ENCODE measurements around the gene ZNF511. TPM values are rescaled to one million over a fixed set of nuclear protein-coding genes. Genes with fewer than 3 reads are reported as not detected.
"Not testable (repeated sequence)": the region's sequence is repeated elsewhere in the genome, so short reads cannot be mapped to it uniquely, and the experiment has no call there.

ZNF511 gene, protein sequence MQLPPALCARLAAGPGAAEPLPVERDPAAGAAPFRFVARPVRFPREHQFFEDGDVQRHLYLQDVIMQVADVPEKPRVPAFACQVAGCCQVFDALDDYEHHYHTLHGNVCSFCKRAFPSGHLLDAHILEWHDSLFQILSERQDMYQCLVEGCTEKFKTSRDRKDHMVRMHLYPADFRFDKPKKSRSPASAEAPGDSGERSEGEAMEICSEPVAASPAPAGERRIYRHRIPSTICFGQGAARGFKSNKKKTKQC
- total RNA-seq = 14.6 and 38.6 TPM in 2 replicates

DNA sequence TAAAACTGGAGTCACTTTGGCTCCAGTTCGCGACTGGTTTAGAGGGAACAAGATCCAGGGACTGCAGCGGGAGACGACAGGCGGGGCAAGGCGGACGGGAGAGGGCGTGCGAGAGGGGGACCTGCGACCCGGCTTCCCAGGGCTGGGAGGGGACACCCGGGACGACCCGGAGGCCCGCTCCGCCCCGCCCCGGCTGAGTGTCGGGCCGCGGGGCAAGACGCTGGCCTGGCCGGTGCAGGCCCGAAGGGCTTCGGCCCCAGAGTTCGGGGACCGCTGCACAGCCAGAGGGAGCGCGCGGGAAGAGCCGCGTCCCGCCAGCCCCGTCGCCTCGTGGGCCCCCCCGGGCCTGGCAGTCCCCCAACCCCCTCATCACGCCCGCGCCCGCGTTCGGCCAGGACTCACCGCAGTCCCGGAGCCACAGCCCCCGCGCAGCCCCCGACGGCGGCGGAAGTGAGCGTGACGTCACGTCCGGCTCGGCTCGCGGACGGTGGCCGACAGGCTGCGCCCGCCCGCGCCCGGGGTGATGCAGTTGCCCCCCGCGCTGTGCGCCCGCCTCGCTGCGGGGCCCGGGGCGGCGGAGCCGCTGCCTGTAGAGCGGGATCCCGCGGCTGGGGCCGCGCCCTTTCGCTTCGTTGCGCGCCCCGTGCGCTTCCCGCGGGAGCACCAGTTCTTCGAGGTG, at the start of gene ZNF511, which contains the start of gene TUBGCP2:
Gene ZNF511 (plus strand): TSS at position 494 of the 679 bp plus-strand sequence. CDS start 30 bp downstream, at position 524.
Gene TUBGCP2 (minus strand): TSS at position 452 of the 679 bp plus-strand sequence. CDS start 5,931 bp downstream, outside the sequence.
- peak; percentile 34 for DNase-seq (ENCODE audit: low read depth)

DNA sequence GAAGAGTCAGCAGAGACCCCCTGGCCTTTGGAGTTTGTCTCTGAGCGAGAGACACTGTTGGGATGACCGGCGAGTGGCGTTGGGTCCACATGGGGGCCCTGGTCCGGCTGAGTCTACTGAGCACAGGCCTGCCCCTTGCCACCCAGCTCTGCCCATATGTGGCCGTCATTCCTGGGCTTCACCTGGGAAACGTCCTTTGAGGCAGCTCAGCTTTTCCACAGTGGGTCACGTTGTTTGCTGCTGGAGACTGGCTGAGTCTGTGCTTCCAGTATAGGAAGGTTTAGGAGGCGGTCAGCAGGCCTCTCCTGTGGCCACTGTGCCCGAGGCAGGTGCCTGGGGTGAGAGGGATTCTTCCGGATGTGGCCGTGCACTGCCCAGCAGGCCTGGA, 49.1 kb upstream of the ZNF511 start:
- no peak for DNase-seq (ENCODE audit: low read depth)

DNA sequence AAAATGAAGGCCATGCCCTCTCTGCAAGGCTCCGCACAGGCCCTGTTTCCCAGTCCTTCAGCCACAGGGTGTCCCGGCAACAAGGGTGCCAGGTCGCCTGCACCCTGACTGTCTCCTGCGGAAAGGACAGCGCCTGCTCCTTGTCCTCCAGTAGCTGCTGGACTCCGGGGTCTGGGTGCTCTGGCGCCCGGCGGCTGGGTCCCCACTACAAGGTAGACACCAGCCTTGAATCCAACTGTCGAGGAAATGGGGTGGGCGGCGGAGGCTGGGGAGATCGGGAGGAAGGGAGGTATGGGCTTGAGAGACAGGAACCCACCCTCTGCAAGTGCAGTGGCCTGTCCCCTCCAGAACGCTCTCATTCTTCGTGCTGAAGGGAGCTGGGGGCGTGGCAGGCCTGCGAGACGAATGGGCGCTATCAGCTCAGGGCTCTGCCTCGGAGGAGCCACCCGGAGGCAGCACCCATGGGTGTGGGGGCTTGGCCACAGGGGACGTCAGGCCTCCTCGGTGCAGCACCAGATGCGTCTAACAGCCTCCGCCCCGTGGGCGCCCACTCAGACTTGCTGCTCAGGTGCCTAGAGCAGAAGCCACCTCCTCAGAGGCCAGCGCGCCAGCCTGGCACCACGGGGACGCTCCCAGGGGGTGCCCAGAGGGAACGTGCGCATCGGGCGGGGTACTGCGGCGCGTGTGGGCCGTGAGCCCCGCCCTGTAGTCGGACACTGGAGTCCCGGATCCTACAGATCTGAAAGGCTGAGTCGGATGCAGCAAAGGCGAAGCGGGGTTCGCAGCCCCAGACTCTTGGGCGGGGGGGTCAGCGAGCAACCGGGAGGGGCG, 47.6 kb upstream of the ZNF511 start:
- no peak for DNase-seq (ENCODE audit: low read depth)

DNA sequence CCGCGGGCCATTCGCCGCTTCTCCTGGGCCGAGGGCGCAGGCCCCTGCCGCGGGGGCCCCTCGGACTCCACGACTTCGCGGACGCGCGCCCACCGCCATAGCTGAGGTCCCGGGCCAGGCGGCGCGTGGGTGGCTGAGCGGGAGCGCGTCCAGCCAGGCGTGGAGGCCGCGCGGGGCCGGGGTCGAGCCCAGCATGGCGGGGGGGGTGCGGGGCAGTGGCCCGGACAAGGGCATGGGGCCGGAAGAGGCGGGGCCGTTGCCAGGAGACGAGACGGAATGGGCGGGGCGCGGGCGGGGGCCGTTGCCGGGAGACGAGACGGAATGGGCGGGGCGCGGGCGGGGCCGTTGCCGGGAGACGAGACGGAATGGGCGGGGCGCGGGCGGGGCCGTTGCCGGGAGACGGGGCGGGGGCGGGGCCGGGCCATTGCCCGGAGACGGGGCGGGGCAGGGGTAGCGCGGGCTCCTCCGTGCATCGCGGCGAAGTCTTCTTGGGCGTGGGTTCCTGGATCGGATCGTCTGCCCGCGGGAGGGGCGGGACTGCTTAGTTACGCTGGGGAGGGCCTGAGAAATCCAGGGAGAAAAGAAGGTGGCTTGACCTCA, 46.9 kb upstream of the ZNF511 start:
- DNase-seq (ENCODE audit: low read depth) = no peak

DNA sequence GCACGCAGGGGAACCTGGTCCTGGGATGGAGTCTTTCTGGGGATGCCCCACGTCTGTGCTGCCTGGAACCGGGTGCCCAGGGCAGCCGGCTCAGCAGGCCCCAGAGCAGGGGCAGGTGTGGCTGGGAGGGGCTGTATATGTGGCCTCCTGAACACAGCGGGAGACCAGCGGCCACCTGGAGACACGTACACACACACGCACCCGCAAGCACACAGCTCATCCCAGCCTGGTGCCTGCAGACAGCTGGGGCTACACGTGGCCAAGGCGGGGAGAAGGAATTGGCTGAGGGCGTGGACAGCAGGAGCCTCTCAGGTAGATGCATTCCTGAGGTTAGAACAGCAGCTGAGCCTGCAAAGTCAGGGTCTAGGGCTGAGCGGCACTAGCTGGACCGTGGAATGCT, 46.0 kb upstream of the ZNF511 start:
- no peak for DNase-seq (ENCODE audit: low read depth)

DNA sequence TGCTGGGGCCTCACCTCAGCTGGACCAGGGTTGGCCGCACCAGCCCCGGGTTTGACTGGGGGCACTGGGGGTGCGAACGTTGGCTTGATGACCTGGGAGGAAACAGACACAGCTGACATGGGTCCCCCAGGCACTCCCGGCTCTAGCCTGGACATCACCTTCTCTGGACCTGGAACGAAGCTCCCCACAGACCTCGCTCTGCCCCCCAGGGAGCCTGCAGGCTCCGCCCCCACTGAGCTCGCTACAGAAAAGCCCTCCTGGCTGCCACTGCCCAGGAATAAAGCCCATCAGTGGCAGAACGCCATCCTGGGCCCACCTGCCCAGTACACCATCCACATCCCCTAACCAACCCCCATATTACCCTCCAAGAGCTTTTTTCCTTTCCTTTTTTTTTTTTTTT, 45.0 kb upstream of the ZNF511 start:
- no peak for DNase-seq (ENCODE audit: low read depth)

DNA sequence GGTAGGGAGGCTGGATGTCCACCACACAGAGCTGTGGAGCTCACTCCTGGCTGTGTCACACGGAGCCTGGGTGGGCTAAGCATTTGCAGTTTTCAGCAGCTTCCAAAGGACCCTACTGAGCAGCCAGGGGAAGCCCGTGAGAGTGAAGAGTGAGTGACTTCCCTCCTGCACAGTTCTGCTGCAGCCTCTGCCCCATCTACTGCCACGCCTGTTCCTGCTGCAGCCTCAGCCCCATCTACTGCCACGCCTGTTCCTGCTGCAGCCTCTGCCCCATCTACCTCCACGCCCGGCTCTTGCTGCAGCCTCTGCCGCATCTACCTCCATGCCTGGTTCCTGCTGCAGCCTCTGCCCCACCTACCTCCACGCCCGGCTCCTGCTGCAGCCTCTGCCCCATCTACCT, 44.3 kb upstream of the ZNF511 start:
- DNase-seq (ENCODE audit: low read depth) = no peak

DNA sequence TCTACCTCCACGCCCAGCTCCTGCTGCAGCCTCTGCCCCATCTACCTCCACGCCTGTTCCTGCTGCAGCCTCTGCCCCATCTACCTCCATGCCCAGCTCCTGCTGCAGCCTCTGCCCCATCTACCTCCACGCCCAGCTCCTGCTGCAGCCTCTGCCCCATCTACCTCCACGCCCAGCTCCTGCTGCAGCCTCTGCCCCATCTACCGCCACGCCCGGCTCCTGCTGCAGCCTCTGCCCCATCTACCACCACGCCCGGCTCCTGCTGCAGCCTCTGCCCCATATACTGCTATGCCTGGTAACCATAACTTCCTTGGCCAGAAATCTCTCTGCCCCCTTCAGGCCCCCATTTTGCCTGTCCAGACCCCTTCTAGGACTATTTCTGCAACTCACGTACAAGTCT, 43.7 kb upstream of the ZNF511 start:
- not testable (repeated sequence) for DNase-seq (ENCODE audit: low read depth)

DNA sequence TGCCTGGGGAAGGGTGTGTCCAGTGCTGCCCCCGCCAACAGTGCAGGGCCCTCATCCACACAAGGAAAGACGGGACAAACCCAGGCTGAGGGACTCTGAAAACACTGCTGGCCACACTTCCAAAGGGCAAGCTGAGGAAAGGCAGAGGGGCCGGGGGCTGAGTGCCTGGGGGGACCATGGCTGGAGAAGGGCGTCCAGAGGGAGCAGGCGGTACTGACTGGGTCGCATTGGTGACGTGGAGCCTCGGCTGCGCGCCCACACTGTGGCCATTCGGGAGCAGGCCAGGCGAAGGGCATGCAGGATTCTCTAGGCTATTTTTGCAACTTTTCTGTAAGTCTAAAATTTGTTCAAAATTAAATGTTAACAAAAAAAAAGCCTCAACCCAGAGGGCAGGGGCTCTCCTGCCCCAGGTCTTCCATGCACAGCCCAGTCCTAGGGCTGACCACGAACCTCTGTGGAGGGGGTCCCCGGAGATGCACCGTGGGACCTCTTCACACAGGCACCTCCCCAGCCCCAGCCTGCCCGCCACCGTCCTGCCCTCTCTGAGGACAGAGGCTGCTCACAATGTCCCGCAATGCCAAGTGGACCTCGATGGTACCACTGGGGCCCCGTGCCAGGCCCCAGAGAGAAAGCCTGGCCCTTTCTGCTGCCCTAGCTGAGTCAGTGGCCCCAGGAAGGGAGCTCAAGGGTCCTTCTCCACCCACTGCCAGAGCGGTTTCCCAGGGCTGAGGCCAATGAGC, 42.5 kb upstream of the ZNF511 start:
- no peak for DNase-seq (ENCODE audit: low read depth)

DNA sequence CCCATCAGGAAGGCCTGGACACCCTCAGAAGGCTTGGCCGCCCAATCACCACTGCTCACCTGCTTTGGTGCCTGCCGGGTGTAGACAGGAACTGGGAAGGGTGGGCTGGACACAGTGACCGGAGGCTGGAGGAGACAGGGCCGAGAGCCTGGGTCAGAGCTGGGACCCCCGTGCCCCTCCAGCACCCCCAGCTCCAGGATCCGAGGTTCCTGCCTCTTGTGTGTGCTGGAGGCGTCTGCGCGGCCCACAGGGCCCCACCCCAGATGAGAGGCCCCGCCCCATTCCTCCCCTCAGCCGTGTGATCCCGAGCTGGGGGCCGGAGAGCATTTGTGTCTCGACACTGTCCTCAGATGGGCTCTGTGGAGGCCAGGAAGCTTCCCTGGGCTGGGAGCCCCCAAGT, 41.4 kb upstream of the ZNF511 start:
- no peak for DNase-seq (ENCODE audit: low read depth)

DNA sequence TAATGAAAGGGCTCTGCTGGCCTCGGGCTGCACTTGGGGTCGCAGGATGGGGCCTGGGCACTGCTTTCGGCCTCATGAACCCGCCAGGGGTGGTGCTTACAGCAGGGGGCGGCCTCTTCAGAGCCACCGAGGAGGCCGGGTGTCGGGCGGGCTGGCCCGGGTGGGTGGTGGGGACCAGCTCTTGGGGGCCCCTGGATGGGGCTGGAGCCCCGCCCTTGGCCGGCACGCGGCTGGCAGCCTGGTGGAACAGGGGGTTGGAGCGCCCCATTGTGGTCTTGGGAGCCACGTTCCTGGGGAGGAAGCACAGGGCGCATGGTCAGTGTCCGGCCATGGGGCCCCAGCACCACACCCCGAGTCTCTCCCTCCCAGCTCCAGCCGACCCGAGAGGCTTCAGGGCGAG, 40.9 kb upstream of the ZNF511 start:
- no peak for DNase-seq (ENCODE audit: low read depth)

DNA sequence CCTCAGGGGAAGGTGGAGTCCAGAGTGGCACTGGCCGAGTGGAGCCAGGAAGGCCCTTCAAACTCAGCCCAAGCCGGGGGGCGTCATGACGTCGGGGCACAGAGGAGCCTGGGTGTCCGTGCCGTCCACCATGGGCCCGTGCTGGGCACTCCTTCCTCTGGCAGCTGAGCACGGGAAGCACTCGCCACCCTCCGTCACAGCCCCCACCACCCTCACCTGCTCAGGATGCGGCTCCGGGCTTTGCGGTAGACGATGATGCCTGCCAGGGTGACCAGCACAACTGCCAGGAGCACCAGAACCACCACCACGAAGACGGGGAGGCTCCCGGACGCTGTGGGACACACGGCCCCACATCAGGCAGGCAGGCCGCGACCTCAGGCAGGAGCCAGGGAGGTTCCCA, 40.2 kb upstream of the ZNF511 start:
- no peak for DNase-seq (ENCODE audit: low read depth)

DNA sequence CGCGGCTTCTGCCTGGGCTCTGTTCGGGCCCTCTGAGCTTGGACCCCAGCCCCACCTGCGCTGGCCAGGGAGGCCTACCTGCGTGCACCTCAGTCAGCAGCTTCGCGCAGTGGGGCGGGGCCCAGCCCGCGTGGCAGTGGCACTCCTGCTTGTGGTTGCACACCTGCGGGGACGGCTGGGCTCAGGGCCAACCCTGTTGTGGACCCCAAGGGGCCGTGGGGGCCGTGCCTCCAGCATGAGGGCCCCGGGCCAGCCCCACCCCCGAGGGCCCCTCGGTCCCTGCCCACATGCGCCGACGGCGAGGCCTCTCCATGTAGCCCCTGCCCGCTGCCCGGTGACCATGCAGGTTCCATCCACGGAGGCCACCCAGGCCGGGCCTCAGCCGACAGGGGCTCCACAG, 39.3 kb upstream of the ZNF511 start:
- no peak for DNase-seq (ENCODE audit: low read depth)

DNA sequence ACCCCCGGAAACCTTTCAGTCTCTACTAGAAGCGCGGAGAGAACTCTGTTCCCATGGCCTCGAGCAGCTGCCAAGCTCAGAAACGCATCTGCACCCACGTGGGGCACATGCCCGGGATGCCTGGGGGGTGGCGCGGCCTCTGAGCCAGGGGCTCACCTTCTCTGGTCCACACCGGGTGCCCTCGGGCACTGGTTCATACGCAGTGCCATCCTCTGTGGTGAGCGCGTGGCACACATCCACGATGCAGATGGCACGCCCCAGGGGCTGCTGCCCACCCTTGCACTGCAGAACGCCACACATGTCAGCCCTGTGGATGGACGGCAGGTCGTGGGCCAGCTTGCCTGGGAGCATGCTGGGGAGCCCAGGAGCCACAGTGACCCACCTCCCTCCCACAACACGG, 38.5 kb upstream of the ZNF511 start:
- DNase-seq (ENCODE audit: low read depth) = no peak

DNA sequence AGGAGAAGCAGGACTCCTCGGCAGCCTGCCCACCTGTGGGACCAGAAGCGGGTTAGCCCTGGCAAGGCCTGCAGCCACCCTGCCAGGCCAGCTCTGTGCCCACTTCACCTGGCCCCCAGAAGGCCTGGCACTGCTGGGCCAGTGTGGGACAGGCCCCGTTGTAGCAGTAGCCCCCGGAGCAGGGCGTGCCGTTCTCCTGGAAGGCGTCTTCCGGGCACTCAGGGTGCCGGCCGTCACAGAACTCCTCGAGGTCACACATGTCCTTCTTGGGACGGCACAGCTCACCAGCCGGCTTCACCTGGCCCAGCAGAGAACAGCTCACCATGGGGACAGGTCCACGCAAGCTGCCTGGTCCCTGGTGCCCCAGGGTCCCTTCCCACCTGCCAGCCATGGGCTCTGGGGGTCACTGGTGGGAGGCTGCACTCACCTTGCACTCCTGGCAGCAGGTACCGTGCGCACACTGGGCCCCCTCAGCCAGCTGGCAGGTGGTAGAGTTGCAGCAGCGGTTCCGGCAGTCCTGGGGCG, 37.9 kb upstream of the ZNF511 start:
- DNase-seq (ENCODE audit: low read depth) = no peak

DNA sequence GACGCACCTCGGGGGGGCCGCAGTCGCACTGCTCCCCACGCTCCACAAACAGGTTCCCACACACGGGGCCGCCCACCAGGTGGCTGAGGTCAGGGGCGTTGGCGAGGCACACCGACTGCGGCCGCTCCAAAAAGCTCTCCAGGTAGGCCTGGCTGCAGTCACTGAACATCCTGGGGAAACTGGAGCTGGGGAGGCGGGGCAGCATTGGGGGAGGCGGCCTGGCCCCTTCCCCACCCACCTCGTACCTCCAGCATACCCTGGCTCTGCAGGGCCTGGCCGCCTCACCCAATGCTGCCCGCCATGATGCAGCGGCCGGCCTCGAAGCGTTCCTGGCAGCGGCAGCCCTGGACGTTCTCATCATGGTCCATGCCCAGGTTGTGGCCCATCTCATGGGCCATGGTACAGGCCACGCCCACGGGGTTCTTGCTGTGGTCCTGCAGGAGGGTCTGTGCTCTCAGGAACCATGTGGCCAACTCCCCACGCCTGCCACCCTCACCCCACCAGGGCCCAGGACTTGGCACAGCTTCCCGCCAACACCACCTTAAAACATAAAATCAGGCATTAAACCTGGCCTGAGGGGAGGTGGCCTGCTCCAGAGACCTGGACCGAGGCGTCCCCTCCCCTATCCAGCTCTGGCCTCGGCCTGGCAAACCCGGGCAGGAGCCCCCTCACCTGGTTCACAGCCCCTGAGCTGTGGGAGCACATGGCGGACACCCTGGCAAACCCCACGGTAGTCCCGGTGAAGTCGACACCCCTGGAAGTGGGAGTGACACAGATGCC, 37.0 kb upstream of the ZNF511 start:
- no peak for DNase-seq (ENCODE audit: low read depth)

DNA sequence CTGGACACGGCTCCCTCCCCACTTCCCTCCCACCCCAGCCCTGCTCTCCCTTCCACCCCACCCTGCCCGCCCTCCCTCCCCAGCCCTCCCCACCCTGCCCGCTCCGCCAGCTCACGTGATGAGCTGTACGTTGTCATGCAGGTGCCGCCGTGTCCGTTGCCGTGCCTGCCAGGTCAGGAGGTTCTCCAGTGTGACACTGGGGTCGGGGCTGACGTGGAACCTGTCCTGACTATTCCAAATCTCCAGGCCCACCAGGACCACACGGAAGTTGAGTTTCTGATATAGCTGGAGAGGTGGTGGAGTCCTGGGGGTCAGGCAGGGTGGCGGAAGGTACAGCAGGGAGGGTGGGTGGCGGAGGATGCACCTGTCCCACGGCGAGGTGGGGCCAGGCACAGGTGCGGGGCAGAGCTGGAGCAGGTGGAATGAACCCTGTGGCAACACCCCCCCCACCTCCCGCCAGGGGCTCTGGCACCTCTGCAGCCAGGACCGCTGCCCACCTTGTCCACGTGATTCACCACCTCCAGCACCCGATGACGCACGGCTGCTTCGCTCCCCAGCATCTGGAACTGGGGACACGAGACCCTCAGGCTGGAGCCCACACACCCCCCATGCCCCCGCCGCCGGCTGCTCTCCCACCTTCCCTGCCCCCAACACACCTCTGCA, 36.3 kb upstream of the ZNF511 start:
- DNase-seq (ENCODE audit: low read depth) = no peak

DNA sequence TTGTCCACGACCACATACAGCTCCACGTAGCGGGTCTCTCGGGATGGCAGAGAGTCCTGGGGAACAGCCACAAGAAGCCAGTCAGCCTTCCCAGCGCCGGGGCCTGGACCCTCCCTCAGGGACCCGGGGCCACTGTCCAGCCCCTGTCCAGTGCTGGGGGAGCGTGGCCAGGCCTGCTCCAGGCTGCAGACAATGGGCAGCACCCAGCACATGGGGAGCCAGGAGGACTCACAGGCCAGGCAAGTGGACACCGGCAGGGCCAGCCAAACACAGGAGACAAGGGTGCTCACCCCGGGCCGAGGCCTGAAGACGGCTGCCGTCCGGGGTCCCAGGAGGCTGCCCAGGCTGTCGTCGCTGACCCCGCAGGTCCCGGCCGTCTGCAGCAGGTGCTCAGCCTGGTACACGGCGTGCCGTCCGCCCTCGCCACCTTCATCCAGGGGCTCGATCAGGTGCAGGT, 35.7 kb upstream of the ZNF511 start:
- DNase-seq (ENCODE audit: low read depth) = no peak

DNA sequence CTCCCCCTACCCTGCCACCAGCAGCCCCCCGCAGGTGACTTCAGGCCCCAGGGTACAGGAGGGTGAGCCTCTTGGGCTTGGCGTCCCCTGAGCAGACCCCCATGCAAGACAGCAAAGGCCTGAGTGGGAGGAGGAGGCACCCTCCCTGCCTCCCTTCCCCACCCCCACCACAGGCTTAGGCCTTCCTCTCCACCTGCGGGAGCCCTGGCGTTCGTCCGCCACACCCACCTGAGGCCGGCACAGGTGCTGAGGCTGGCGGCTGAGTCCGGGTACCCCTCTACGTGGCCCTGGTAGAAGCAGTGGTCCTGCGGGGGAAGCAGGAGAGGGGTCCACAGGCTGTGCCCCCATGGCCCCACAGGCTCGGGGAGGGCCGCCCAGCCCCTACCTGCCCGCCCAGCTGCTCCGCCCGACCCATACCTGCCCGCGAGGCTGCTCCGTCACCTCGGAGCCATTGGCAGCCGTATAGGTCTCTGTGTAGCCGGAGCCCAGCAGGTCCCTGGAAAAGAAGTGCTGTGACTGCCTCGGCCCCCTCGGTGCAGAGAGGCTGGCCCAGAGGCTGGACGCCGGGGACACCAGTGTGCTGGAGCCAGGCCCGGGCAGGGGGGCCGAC, 35.1 kb upstream of the ZNF511 start:
- no peak for DNase-seq (ENCODE audit: low read depth)
